Testis (tissue), 2 donors: ENCODE data around the gene CCDC9.

Experiments
- POLR2A ChIP-seq: fragments of 450-650 bp; IDR thresholded peaks from one replicate; pipeline ENCODE4 v1.6.1; 2017; ENCODE audit warnings: antibody characterized with exemption, mild to moderate bottlenecking, moderate library complexity
- TF ChIP-seq, protein P1 (sequence below), 3 experiments: fragments of 450-650 bp in 2 of 3; fragments of 200-600 bp in 1 of 3; sonication (generic) in 1 of 3; IDR thresholded peaks; one replicate each; pipeline ENCODE4 v1.5.1; 2016 to 2019; ENCODE audit warnings: antibody characterized with exemption in 3 of 3, mild to moderate bottlenecking in 2 of 3, moderate library complexity in 1 of 3

DNA sequence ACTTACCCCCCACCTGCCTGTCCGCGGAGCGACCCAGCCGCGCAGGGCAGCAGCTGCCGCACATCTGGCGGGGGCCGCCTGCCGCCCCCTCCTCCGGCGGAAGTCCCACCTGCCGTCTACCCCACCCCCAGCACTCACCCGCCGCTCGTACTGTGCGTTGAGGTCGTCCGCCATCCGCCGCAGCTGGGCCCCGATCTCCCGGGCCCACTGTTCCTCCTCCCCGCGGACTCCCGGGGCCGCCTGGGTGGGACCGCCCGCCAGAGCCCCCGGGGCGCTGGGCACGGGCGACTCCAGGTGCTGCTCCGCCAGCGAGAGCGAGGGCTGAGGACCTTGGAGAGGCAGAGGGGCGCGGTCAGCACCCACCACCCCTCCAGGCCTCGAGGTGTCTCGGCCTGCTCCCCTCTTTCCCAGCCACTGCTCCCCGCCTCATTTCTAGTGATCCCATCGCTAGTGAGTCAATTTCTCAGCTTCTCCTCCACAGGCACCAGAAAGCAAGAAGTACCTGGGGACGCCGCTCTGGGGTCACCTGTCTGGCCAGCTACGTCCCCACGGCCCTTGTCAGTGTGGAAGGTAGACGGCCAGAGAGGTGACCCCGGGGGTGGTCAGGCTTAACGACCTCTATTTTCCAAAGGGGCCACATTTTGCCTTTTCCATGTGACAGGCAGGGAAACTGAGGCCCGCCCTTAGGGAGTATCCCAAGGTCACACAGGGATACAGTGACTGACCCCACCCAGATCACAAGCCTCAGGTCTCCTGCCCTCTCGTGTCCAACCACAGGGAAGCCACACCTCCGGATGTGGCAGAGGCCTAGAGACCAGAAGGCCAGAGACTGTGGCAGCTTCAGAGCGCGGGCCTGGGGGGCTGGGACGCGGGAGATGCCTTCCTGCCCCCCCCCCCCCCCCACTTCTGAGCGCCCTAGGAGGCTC is 29.6 kb upstream of the CCDC9 start:
- TF ChIP-seq, protein P1, sequence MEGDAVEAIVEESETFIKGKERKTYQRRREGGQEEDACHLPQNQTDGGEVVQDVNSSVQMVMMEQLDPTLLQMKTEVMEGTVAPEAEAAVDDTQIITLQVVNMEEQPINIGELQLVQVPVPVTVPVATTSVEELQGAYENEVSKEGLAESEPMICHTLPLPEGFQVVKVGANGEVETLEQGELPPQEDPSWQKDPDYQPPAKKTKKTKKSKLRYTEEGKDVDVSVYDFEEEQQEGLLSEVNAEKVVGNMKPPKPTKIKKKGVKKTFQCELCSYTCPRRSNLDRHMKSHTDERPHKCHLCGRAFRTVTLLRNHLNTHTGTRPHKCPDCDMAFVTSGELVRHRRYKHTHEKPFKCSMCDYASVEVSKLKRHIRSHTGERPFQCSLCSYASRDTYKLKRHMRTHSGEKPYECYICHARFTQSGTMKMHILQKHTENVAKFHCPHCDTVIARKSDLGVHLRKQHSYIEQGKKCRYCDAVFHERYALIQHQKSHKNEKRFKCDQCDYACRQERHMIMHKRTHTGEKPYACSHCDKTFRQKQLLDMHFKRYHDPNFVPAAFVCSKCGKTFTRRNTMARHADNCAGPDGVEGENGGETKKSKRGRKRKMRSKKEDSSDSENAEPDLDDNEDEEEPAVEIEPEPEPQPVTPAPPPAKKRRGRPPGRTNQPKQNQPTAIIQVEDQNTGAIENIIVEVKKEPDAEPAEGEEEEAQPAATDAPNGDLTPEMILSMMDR (IDR thresholded peaks at IDR 0.05): no peak
- TF ChIP-seq POLR2A: no peak
